Fibroblast of the aortic adventitia (primary cell): Measurements from ENCODE around the gene DMWD. TPM values are rescaled to one million over a fixed set of nuclear protein-coding genes. Genes with fewer than 3 reads are reported as not detected.

Experiments
- DNase-seq: peaks from one replicate; pipeline ENCODE4 v3.0.0-alpha.2; 2010; ENCODE audit warnings: low read depth
- H3K4me3 ChIP-seq: 2 replicates; pipeline ENCODE4 v1.5.1; 2011; ENCODE audit warnings: low read depth, mild to moderate bottlenecking, control low read depth, low read length, moderate library complexity
- total RNA-seq: library from RNA; depleted of rRNA; stranded (reverse); fragments of >200 nt; gene quantifications from 2 replicates; pipeline ENCODE4 v1.2.3, GENCODE V29; 2012; ENCODE audit warnings: low replicate concordance
- TF ChIP-seq, protein P1 (sequence below): IDR thresholded peaks from 2 replicates; pipeline ENCODE4 v1.5.1; 2011; ENCODE audit warnings: mild to moderate bottlenecking, low read length, control low read depth, inconsistent platforms; ENCODE audit not compliant: insufficient read depth

The DMWD gene
- total RNA-seq, 1 donor, result 41.4 TPM

- TF ChIP-seq, protein P1, sequence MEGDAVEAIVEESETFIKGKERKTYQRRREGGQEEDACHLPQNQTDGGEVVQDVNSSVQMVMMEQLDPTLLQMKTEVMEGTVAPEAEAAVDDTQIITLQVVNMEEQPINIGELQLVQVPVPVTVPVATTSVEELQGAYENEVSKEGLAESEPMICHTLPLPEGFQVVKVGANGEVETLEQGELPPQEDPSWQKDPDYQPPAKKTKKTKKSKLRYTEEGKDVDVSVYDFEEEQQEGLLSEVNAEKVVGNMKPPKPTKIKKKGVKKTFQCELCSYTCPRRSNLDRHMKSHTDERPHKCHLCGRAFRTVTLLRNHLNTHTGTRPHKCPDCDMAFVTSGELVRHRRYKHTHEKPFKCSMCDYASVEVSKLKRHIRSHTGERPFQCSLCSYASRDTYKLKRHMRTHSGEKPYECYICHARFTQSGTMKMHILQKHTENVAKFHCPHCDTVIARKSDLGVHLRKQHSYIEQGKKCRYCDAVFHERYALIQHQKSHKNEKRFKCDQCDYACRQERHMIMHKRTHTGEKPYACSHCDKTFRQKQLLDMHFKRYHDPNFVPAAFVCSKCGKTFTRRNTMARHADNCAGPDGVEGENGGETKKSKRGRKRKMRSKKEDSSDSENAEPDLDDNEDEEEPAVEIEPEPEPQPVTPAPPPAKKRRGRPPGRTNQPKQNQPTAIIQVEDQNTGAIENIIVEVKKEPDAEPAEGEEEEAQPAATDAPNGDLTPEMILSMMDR, result no peak
- no peak for DNase-seq
- peak overlapping the region; percentile 74 for H3K4me3 ChIP-seq
These were observed 11.2 kb downstream of the DMWD start for GRCh38 chr19:45781214-45782161.

DNA sequence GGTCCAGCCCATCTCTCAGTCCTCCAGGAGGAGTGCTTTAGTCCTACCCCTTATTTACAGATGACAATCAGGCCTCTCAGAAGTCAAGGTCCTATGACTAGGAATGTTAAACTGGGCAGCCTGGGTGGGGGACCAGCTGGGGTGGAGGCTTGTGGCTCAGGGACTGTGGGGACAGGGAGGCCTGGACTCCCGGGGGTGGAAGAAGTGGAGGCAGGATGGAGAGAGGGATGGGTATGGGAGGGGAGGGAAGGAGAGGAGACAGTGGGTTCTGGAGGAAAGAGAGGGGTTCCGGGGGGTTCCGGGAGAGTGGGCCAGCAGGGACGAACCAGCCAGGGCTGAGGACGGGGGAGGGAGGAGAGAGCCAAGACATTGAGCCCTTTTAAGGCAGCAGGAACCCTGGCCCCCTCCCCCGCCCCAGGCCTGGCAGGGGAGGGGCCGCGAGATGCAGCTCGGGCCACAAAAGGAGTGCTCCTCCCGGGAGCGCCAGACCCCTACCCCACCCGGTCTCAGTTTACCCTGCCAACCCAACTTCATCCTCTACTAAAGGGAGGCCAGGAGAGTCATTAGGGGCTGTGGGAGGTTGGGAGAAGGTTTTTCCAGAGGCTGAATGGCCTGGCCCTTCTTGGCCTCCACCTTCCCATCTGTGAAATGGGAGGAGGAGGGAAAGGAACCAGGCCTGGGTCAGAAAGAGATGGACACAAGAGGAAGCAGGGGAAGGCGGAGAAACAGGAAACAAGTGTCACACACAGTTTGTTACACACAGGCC lies 12.0 kb downstream of the DMWD start:
- peak overlapping the region; percentile 74 for H3K4me3 ChIP-seq
- TF ChIP-seq, protein P1, result no peak
- DNase-seq, result no peak

DNA sequence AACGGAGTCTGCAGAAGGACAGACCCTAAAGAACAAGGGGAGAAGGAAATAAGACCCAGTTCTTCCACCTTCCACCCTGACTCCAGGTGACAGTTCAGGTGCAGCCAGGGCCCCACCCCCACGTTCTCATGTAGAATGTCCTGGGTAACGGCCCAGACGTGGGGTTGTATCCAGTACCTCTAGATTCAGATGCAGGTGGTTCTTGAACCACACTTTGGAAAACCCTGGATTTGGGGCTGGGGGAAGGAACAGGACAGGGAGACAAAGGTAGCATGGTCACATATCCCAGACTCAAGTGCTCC lies 12.5 kb downstream of the DMWD start:
- TF ChIP-seq, protein P1, result no peak
- no peak for DNase-seq
- peak overlapping the region; percentile 74 for H3K4me3 ChIP-seq

- TF ChIP-seq, protein P1, result peak; percentile 42
- DNase-seq, result peak; percentile 49
- peak overlapping the region; percentile 74 for H3K4me3 ChIP-seq
These were observed 13.2 kb downstream of the DMWD start for GRCh38 chr19:45779231-45780145.

DNA sequence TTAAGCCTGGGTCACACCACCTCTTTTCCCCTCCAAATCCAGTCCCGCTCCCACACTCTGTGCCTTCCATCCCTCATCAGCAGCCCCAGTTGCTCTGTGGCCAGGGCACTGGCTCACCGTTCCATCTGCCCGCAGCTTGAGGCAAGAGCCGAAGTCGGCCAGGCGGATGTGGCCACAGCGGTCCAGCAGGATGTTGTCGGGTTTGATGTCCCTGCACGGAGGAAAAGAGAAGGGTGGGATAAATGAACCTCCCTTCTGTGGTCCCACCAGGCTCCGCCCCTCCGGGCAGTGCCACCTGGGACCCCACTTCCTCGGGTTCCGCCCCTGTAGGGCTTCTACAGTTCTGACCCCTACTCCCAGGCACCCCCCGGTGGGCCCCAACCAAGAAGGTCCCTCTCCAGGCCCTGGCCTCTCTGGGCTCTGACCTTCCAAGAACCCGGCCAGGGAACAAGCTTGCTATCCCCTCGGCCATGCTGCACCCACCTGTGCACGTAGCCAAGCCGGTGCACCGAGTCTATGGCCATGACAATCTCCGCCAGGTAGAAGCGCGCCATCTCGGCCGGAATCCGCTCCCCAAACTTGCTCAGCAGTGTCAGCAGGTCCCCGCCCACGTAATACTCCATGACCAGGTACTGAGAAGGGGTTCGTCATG lies 14.5 kb downstream of the DMWD start:
- DNase-seq, result no peak
- TF ChIP-seq, protein P1, result no peak

GRCh38 chr19:45777395-45777961 lies 15.2 kb downstream of the DMWD start:
- TF ChIP-seq, protein P1, result no peak

More for the DNA sequence above, 14.5 kb downstream of the DMWD start:
- no peak overlapping the region for H3K4me3 ChIP-seq

More at GRCh38 chr19:45777395-45777961, 15.2 kb downstream of the DMWD start:
- H3K4me3 ChIP-seq, result no peak overlapping the region
- no peak for DNase-seq
